ENCODE results near the gene HMX1. TPM values are rescaled to one million over a fixed set of nuclear protein-coding genes. Genes with fewer than 3 reads are reported as not detected.

HMX1 gene
- total and polyA plus RNA-seq, 2 donors from 2014 or later: not detected

DNA sequence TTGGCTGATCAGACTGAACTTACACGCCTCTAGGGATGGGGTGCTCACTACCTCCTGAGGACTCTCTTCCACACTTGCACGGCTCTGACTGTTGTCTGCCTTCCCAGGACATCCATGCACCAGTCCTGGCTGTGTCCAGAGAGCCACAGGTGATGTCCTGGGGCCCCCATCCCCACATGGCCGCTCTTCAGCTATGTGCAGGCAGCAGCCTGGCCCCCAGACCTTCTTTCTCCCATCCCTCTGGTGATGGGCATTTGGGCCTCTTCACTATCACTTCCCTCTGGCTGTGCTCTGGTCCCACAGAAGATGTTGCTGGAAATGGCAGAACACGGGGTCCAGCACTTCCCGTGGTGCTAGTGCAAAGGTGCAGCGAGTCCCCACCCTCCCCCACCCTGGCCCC is 40.9 kb upstream of the HMX1 start:
- no peaks in the 10 kb centered on the region for H3K36me3 ChIP-seq (ENCODE audit: control insufficient read depth in 2 of 3, insufficient read depth in 3 of 3, low read length in 3 of 3)
- TF ChIP-seq, protein P1, sequence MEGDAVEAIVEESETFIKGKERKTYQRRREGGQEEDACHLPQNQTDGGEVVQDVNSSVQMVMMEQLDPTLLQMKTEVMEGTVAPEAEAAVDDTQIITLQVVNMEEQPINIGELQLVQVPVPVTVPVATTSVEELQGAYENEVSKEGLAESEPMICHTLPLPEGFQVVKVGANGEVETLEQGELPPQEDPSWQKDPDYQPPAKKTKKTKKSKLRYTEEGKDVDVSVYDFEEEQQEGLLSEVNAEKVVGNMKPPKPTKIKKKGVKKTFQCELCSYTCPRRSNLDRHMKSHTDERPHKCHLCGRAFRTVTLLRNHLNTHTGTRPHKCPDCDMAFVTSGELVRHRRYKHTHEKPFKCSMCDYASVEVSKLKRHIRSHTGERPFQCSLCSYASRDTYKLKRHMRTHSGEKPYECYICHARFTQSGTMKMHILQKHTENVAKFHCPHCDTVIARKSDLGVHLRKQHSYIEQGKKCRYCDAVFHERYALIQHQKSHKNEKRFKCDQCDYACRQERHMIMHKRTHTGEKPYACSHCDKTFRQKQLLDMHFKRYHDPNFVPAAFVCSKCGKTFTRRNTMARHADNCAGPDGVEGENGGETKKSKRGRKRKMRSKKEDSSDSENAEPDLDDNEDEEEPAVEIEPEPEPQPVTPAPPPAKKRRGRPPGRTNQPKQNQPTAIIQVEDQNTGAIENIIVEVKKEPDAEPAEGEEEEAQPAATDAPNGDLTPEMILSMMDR (IDR thresholded peaks at IDR 0.05; ENCODE audit: borderline replicate concordance, extremely low read depth, insufficient read depth): no peak
- intact Hi-C loops (cut with DNase I): no loop called here
- H3K9me3 ChIP-seq (ENCODE audit: control insufficient read depth in 2 of 3, insufficient read depth in 1 of 3, low read length in 3 of 3): no peaks in the 10 kb centered on the region
- no peak overlapping the region for H3K9ac ChIP-seq (ENCODE audit: low read length in 3 of 3)
- FAIRE-seq (no peak), DNase-seq (no peak)
- H3K27me3 ChIP-seq (ENCODE audit: control insufficient read depth, insufficient read depth, low read length): peaks cover 3% of the 10 kb centered on the region
- no peaks in the 10 kb centered on the region for H3K4me1 ChIP-seq (ENCODE audit: control insufficient read depth in 2 of 3, insufficient read depth in 2 of 3, low read depth in 1 of 3, low read length in 3 of 3)
- H3K27ac ChIP-seq (ENCODE audit: low read depth in 2 of 2, low read length in 2 of 2): no peak overlapping the region
- no peak overlapping the region for H3K4me3 ChIP-seq (ENCODE audit: low read length in 3 of 3)

DNA sequence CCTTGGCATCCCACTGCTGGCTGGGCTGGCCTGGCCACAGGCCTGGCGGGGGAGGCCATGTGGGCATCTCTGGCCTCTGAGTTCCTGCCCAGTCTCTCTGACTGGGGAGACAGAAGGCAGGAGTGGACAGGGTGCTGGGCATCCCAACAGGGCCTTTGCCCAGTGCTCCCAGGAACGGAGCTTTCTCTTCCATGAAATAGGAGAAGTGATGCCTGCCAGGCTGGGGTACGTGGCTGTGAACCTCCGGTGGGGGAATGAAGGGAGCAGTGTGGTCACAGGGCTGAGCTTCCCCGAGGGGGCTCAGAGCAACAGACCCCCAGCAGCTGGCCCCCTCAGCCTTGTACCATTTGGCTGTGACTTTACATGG is 40.4 kb upstream of the HMX1 start:
- no peak for FAIRE-seq
- Histone ChIP-seq H3K27me3 (ENCODE audit: control insufficient read depth, insufficient read depth, low read length) (peaks cover 3% of the 10 kb centered on the region), H3K4me1 (ENCODE audit: control insufficient read depth in 2 of 3, insufficient read depth in 2 of 3, low read depth in 1 of 3, low read length in 3 of 3) (no peaks in the 10 kb centered on the region), H3K9me3 (ENCODE audit: control insufficient read depth in 2 of 3, insufficient read depth in 1 of 3, low read length in 3 of 3) (no peaks in the 10 kb centered on the region), H3K36me3 (ENCODE audit: control insufficient read depth in 2 of 3, insufficient read depth in 3 of 3, low read length in 3 of 3) (no peaks in the 10 kb centered on the region), H3K4me3 (ENCODE audit: low read length in 3 of 3) (no peak overlapping the region), H3K27ac (ENCODE audit: low read depth in 2 of 2, low read length in 2 of 2) (no peak overlapping the region), H3K9ac (ENCODE audit: low read length in 3 of 3) (no peak overlapping the region)
- intact Hi-C loops (cut with DNase I): no loop called here
- peak in 1 of 5 donors; percentile 7 for DNase-seq
- TF ChIP-seq, protein P1 (IDR thresholded peaks at IDR 0.05; ENCODE audit: borderline replicate concordance, extremely low read depth, insufficient read depth): no peak

DNA sequence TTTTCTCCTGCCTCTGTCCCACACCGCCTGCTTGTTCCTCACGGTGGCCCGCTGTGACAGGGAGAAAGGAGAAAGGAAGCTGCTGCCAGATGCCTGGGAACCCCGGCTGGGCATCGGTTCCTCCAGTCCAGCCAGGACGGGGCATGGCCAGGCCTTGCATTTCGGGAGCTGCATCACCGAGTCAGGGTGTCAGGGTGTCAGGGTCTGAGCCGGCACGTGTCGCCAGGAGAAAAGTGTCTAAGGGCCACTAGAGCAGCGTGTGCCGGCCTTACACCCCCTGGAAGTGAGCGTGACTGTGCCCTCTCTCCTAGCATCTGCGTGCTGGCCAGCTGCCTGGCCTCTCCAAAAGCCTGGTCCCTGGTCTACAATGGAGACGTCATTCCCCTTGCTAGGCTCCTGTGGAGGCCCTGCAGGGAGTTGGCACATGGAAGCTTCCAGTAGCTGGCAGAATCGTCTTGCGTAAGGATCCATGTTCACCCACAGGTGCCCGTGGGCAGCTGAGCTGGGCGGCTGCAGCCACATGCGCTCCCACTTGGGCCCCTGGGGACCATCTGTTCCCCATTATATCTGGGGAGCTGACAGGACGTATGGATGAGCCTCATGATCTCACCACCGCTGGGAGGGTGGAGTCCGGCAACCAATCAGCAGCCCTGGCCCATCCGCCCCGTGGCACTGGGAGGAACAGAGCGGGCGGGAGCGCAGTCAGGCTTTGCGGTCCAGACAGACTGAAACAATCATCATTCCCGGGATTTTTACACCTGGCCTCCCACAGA is 39.9 kb upstream of the HMX1 start:
- intact Hi-C loops (cut with DNase I): no loop called here

More for the DNA sequence above, 39.9 kb upstream of the HMX1 start:
- H3K9ac ChIP-seq (ENCODE audit: low read length in 3 of 3): no peak overlapping the region
- peaks cover 3% of the 10 kb centered on the region for H3K27me3 ChIP-seq (ENCODE audit: control insufficient read depth, insufficient read depth, low read length)
- H3K9me3 ChIP-seq (ENCODE audit: control insufficient read depth in 2 of 3, insufficient read depth in 1 of 3, low read length in 3 of 3): no peaks in the 10 kb centered on the region
- FAIRE-seq: no peak
- no peak overlapping the region for H3K27ac ChIP-seq (ENCODE audit: low read depth in 2 of 2, low read length in 2 of 2)
- no peak overlapping the region for H3K4me3 ChIP-seq (ENCODE audit: low read length in 3 of 3)
- H3K36me3 ChIP-seq (ENCODE audit: control insufficient read depth in 2 of 3, insufficient read depth in 3 of 3, low read length in 3 of 3): no peaks in the 10 kb centered on the region
- H3K4me1 ChIP-seq (ENCODE audit: control insufficient read depth in 2 of 3, insufficient read depth in 2 of 3, low read depth in 1 of 3, low read length in 3 of 3): no peaks in the 10 kb centered on the region
- DNase-seq: peak in 3 of 5 donors; percentile 5 to 55 (median 31)
- TF ChIP-seq, protein P1 (IDR thresholded peaks at IDR 0.05; ENCODE audit: borderline replicate concordance, extremely low read depth, insufficient read depth): no peak

Data from kidney (tissue), 14 donors.